BE2C (cell line): ENCODE data around the gene PSMB8.
"Not testable (repeated sequence)": the region's sequence is repeated elsewhere in the genome, so short reads cannot be mapped to it uniquely, and the experiment has no call there.

ENCODE experiments used
- DNase-seq: peaks from one replicate; pipeline ENCODE4 v3.0.0-alpha.2; 2020
- H3K27me3 ChIP-seq: fragments of 250-450 bp; sonication (Bioruptor Pico); 2 replicates; pipeline ENCODE4 v1.5.1; 2020; ENCODE audit warnings: mild to moderate bottlenecking
- H3K36me3 ChIP-seq: fragments of 250-450 bp; sonication (Bioruptor Pico); 2 replicates; pipeline ENCODE4 v1.5.1; 2020; ENCODE audit warnings: mild to moderate bottlenecking
- H3K4me1 ChIP-seq: fragments of 250-450 bp; sonication (Bioruptor Pico); 2 replicates; pipeline ENCODE4 v1.5.1; 2020
- H3K4me3 ChIP-seq: 2 replicates; pipeline ENCODE4 v1.5.1; 2011; ENCODE audit warnings: low read depth, low read length
- H3K9me3 ChIP-seq: fragments of 250-450 bp; sonication (Bioruptor Pico); 2 replicates; pipeline ENCODE4 v1.5.1; 2020
- CTCF ChIP-seq: IDR thresholded peaks from 2 replicates; pipeline ENCODE4 v1.5.1; 2012; ENCODE audit warnings: mild to moderate bottlenecking, low read depth, low read length

PSMB8 gene

GRCh38 chr6:32886681-32887383 lies 43.0 kb upstream of the PSMB8 start:
- Histone ChIP-seq H3K27me3 (peaks cover 41% of the 10 kb centered on the region), H3K4me3 (no peak overlapping the region), H3K4me1 (no peaks in the 10 kb centered on the region), H3K9me3 (no peaks in the 10 kb centered on the region), H3K36me3 (no peaks in the 10 kb centered on the region)
- TF ChIP-seq CTCF = no peak
- no peak for DNase-seq

- Histone ChIP-seq H3K36me3 (no peaks in the 10 kb centered on the region), H3K4me3 (no peak overlapping the region), H3K27me3 (peaks cover 50% of the 10 kb centered on the region), H3K4me1 (no peaks in the 10 kb centered on the region), H3K9me3 (no peaks in the 10 kb centered on the region)
- peak; percentile 57 for TF ChIP-seq CTCF
- no peak for DNase-seq
These were observed 41.9 kb upstream of the PSMB8 start for GRCh38 chr6:32885698-32886286.

- Histone ChIP-seq H3K4me1 (no peaks in the 10 kb centered on the region), H3K9me3 (no peaks in the 10 kb centered on the region), H3K36me3 (no peaks in the 10 kb centered on the region), H3K4me3 (no peak overlapping the region), H3K27me3 (peaks cover 58% of the 10 kb centered on the region)
- no peak for DNase-seq
- no peak for TF ChIP-seq CTCF
These were observed 39.9 kb upstream of the PSMB8 start for GRCh38 chr6:32883789-32884188.

- H3K9me3 ChIP-seq = no peaks in the 10 kb centered on the region
- no peak for TF ChIP-seq CTCF
- no peak overlapping the region for H3K4me3 ChIP-seq
- H3K36me3 ChIP-seq = no peaks in the 10 kb centered on the region
- DNase-seq = no peak
- H3K27me3 ChIP-seq = peaks cover 52% of the 10 kb centered on the region
- no peaks in the 10 kb centered on the region for H3K4me1 ChIP-seq
These were observed 39.0 kb upstream of the PSMB8 start for GRCh38 chr6:32882879-32883250.

- H3K4me3 ChIP-seq, H3K4me1 ChIP-seq, H3K36me3 ChIP-seq, H3K9me3 ChIP-seq, DNase-seq: not testable (repeated sequence)
- peaks cover 59% of the 10 kb centered on the region for H3K27me3 ChIP-seq
These were observed 37.1 kb upstream of the PSMB8 start for GRCh38 chr6:32880962-32881361.

GRCh38 chr6:32879691-32880090 lies 35.8 kb upstream of the PSMB8 start:
- H3K27me3 ChIP-seq = peaks cover 62% of the 10 kb centered on the region
- no peaks in the 10 kb centered on the region for H3K9me3 ChIP-seq
- no peak for DNase-seq
- no peaks in the 10 kb centered on the region for H3K36me3 ChIP-seq
- no peaks in the 10 kb centered on the region for H3K4me1 ChIP-seq
- H3K4me3 ChIP-seq = no peak overlapping the region
- no peak for TF ChIP-seq CTCF
